ENCODE results near the gene MAST2.

Gene MAST2

DNA sequence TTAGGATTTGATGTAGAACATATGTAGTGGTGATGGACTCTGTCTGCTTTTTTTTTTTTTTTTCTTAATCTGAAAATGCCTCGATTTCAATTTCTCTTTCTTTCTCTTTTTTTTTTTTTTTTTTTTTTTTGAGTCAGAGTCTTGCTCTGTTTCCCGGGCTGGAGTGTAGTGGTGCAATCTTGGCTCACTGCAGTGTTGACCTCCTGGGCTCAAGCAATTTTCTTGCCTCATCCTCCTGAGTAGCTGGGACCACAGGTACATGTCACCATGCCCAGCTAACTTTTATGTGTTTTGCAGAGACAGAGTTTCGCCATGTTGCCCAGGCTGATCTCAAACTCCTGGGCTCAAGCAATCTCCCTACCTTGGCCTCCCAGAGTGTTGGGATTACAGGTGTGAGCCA is 17.4 kb downstream of the MAST2 start:
- no peak overlapping the region for H4K12ac ChIP-seq (ENCODE audit: low read depth, low read length)
- H2BK120ac ChIP-seq (ENCODE audit: insufficient read depth, low read length, poor library complexity) = no peak overlapping the region
- no peak overlapping the region for H3K18ac ChIP-seq (ENCODE audit: low read length)
- no peaks in the 10 kb centered on the region for H3K4me1 ChIP-seq (ENCODE audit: control insufficient read depth in 1 of 2, insufficient read depth in 2 of 2, low read length in 2 of 2)
- H3K23ac ChIP-seq (ENCODE audit: low read length) = no peak overlapping the region
- H4K91ac ChIP-seq (ENCODE audit: low read depth, low read length) = no peak overlapping the region
- no peaks in the 10 kb centered on the region for H3K79me1 ChIP-seq (ENCODE audit: low read length)
- no peak overlapping the region for H3K4me2 ChIP-seq (ENCODE audit: low read length)
- H3K27ac ChIP-seq (ENCODE audit: low read depth, low read length) = no peak overlapping the region
- H3K9me3 ChIP-seq (ENCODE audit: insufficient read depth, low read depth, low read length) = no peaks in the 10 kb centered on the region
- no peak overlapping the region for H3K4ac ChIP-seq (ENCODE audit: low read depth, low read length)
- H2BK5ac ChIP-seq (ENCODE audit: low read depth, low read length, poor library complexity) = no peak overlapping the region
- DNase-seq = no peak
- no peak overlapping the region for H3K14ac ChIP-seq (ENCODE audit: low read length)
- H4K8ac ChIP-seq (ENCODE audit: low read depth, low read length) = no peak overlapping the region
- no peak overlapping the region for H3K9ac ChIP-seq (ENCODE audit: low read length)
- no peak overlapping the region for H2AFZ ChIP-seq (ENCODE audit: insufficient read depth, low read length, poor library complexity)
- H3K79me2 ChIP-seq (ENCODE audit: control insufficient read depth, insufficient read depth, low read length, poor library complexity) = no peaks in the 10 kb centered on the region
- H3K4me3 ChIP-seq (ENCODE audit: low read depth, low read length) = no peak overlapping the region
- no peak overlapping the region for H2BK12ac ChIP-seq (ENCODE audit: low read length)
- H3K36me3 ChIP-seq (ENCODE audit: control insufficient read depth in 1 of 2, insufficient read depth in 2 of 2, low read length in 2 of 2) = peaks cover 4 to 9% of the 10 kb centered on the region in 2 experiments
- no peak overlapping the region for H2AK5ac ChIP-seq (ENCODE audit: low read length)
- H3K27me3 ChIP-seq (ENCODE audit: insufficient read depth, low read length) = no peaks in the 10 kb centered on the region
- no CpG with 5 or more reads among the region's 3 CpGs for WGBS (ENCODE audit: extremely low coverage, insufficient coverage, insufficient read length)

DNA sequence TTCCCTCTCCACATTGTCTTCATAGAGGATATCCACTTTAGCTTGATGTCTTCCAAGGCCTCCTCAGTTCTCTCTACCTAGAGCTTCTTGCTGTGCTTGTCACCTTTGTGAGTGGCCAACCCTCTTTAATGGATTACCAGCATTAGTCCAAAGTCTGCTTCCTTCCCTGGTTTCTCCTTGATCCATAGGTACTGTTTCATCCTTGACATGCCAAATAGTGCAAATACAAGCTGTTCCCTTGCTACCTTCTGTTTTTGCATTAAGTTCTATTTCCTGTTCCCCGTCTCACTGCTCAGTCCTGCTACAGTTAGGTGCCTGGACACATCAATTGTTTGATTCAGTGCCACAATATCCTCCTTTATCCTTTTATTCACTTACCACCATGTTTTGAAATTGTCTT is 19.2 kb downstream of the MAST2 start:
- H3K9ac ChIP-seq (ENCODE audit: low read length) = no peak overlapping the region
- H4K8ac ChIP-seq (ENCODE audit: low read depth, low read length) = no peak overlapping the region
- H3K4ac ChIP-seq (ENCODE audit: low read depth, low read length) = no peak overlapping the region
- no peaks in the 10 kb centered on the region for H3K79me2 ChIP-seq (ENCODE audit: control insufficient read depth, insufficient read depth, low read length, poor library complexity)
- H3K4me3 ChIP-seq (ENCODE audit: low read depth, low read length) = no peak overlapping the region
- no peak overlapping the region for H4K91ac ChIP-seq (ENCODE audit: low read depth, low read length)
- no peak overlapping the region for H3K4me2 ChIP-seq (ENCODE audit: low read length)
- no peak overlapping the region for H4K12ac ChIP-seq (ENCODE audit: low read depth, low read length)
- H3K4me1 ChIP-seq (ENCODE audit: control insufficient read depth in 1 of 2, insufficient read depth in 2 of 2, low read length in 2 of 2) = no peaks in the 10 kb centered on the region
- H3K9me3 ChIP-seq (ENCODE audit: insufficient read depth, low read depth, low read length) = no peaks in the 10 kb centered on the region
- no peaks in the 10 kb centered on the region for H3K79me1 ChIP-seq (ENCODE audit: low read length)
- no peak overlapping the region for H2AFZ ChIP-seq (ENCODE audit: insufficient read depth, low read length, poor library complexity)
- H2BK5ac ChIP-seq (ENCODE audit: low read depth, low read length, poor library complexity) = no peak overlapping the region
- no peak overlapping the region for H3K14ac ChIP-seq (ENCODE audit: low read length)
- no peaks in the 10 kb centered on the region for H3K27me3 ChIP-seq (ENCODE audit: insufficient read depth, low read length)
- no peak overlapping the region for H3K23ac ChIP-seq (ENCODE audit: low read length)
- no peak overlapping the region for H3K27ac ChIP-seq (ENCODE audit: low read depth, low read length)
- peaks cover 5 to 9% of the 10 kb centered on the region in 2 experiments for H3K36me3 ChIP-seq (ENCODE audit: control insufficient read depth in 1 of 2, insufficient read depth in 2 of 2, low read length in 2 of 2)
- no peak for DNase-seq
- no CpG with 5 or more reads among the region's 1 CpG for WGBS (ENCODE audit: extremely low coverage, insufficient coverage, insufficient read length)
- no peak overlapping the region for H3K18ac ChIP-seq (ENCODE audit: low read length)
- no peak overlapping the region for H2BK12ac ChIP-seq (ENCODE audit: low read length)
- H2BK120ac ChIP-seq (ENCODE audit: insufficient read depth, low read length, poor library complexity) = no peak overlapping the region
- H2AK5ac ChIP-seq (ENCODE audit: low read length) = no peak overlapping the region

DNA sequence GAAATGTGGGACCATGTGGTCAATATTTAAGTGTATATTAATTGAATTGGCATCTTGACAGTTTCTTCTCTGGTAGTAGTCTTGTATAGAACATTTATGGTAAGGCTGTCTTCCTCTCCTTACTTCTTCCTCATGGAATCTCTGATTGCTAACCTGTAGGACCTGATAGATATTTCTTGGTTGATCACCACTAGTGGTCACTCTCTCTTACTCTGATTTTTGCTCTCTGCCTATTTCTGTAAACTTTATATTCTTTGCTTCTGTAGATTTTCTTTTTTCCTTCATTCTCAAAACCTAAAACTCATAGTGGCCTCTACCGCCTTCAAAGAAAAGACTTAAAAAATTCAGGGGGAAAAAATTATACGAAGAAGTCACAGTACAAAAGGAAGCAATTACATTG is 21.2 kb downstream of the MAST2 start:
- Histone ChIP-seq H3K4me3 (ENCODE audit: low read depth, low read length) (no peak overlapping the region), H3K36me3 (ENCODE audit: control insufficient read depth in 1 of 2, insufficient read depth in 2 of 2, low read length in 2 of 2) (peaks cover 8 to 9% of the 10 kb centered on the region in 2 experiments), H2BK5ac (ENCODE audit: low read depth, low read length, poor library complexity) (no peak overlapping the region), H3K9ac (ENCODE audit: low read length) (no peak overlapping the region), H3K23ac (ENCODE audit: low read length) (no peak overlapping the region), H3K79me1 (ENCODE audit: low read length) (no peaks in the 10 kb centered on the region), H3K18ac (ENCODE audit: low read length) (no peak overlapping the region), H3K9me3 (ENCODE audit: insufficient read depth, low read depth, low read length) (no peaks in the 10 kb centered on the region), H3K14ac (ENCODE audit: low read length) (no peak overlapping the region), H3K27ac (ENCODE audit: low read depth, low read length) (no peak overlapping the region), H4K8ac (ENCODE audit: low read depth, low read length) (no peak overlapping the region), H4K91ac (ENCODE audit: low read depth, low read length) (no peak overlapping the region), H3K4ac (ENCODE audit: low read depth, low read length) (no peak overlapping the region), H3K4me2 (ENCODE audit: low read length) (no peak overlapping the region), H4K12ac (ENCODE audit: low read depth, low read length) (no peak overlapping the region), H2AFZ (ENCODE audit: insufficient read depth, low read length, poor library complexity) (no peak overlapping the region), H3K79me2 (ENCODE audit: control insufficient read depth, insufficient read depth, low read length, poor library complexity) (no peaks in the 10 kb centered on the region), H3K27me3 (ENCODE audit: insufficient read depth, low read length) (no peaks in the 10 kb centered on the region), H2BK120ac (ENCODE audit: insufficient read depth, low read length, poor library complexity) (no peak overlapping the region), H2BK12ac (ENCODE audit: low read length) (no peak overlapping the region), H3K4me1 (ENCODE audit: control insufficient read depth in 1 of 2, insufficient read depth in 2 of 2, low read length in 2 of 2) (no peaks in the 10 kb centered on the region), H2AK5ac (ENCODE audit: low read length) (no peak overlapping the region)
- no CpG with 5 or more reads among the region's 2 CpGs for WGBS (ENCODE audit: extremely low coverage, insufficient coverage, insufficient read length)
- no peak for DNase-seq

DNA sequence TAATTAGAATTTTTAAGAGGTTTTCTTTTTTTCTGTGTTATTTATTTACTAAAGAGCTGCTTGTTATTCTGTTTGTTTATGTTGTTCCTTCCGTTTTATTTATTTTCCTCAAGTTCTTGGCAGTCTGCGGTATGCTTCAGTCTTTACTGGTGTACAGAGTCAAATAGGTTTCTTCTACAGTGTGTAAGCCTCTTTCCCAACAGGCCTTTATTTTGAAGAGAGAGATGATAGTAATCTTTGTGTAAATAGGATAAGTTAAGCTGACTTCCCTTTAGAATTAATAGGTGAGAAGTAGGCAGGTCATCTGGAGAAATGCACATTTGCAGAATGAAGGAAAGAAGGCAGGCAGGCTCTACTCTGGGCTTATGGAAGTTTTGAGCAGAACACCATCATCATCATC is 23.8 kb downstream of the MAST2 start:
- no peak overlapping the region for H3K18ac ChIP-seq (ENCODE audit: low read length)

More for the DNA sequence above, 23.8 kb downstream of the MAST2 start:
- Histone ChIP-seq H3K79me2 (ENCODE audit: control insufficient read depth, insufficient read depth, low read length, poor library complexity) (no peaks in the 10 kb centered on the region), H3K27ac (ENCODE audit: low read depth, low read length) (no peak overlapping the region), H2BK5ac (ENCODE audit: low read depth, low read length, poor library complexity) (no peak overlapping the region), H2AK5ac (ENCODE audit: low read length) (no peak overlapping the region), H3K14ac (ENCODE audit: low read length) (no peak overlapping the region), H3K4me2 (ENCODE audit: low read length) (no peak overlapping the region), H3K79me1 (ENCODE audit: low read length) (no peaks in the 10 kb centered on the region), H3K4me3 (ENCODE audit: low read depth, low read length) (no peak overlapping the region), H3K4ac (ENCODE audit: low read depth, low read length) (no peak overlapping the region), H3K4me1 (ENCODE audit: control insufficient read depth in 1 of 2, insufficient read depth in 2 of 2, low read length in 2 of 2) (no peaks in the 10 kb centered on the region), H2BK120ac (ENCODE audit: insufficient read depth, low read length, poor library complexity) (no peak overlapping the region), H3K23ac (ENCODE audit: low read length) (no peak overlapping the region), H3K9ac (ENCODE audit: low read length) (no peak overlapping the region), H3K36me3 (ENCODE audit: control insufficient read depth in 1 of 2, insufficient read depth in 2 of 2, low read length in 2 of 2) (peaks cover 12 to 15% of the 10 kb centered on the region in 2 experiments), H4K91ac (ENCODE audit: low read depth, low read length) (no peak overlapping the region), H2BK12ac (ENCODE audit: low read length) (no peak overlapping the region), H4K12ac (ENCODE audit: low read depth, low read length) (no peak overlapping the region), H4K8ac (ENCODE audit: low read depth, low read length) (no peak overlapping the region), H3K27me3 (ENCODE audit: insufficient read depth, low read length) (no peaks in the 10 kb centered on the region), H3K9me3 (ENCODE audit: insufficient read depth, low read depth, low read length) (no peaks in the 10 kb centered on the region), H2AFZ (ENCODE audit: insufficient read depth, low read length, poor library complexity) (no peak overlapping the region)
- no peak for DNase-seq
- no CpG with 5 or more reads among the region's 2 CpGs for WGBS (ENCODE audit: extremely low coverage, insufficient coverage, insufficient read length)
